Erythroblast (primary cell): ENCODE results near the gene STXBP2.

Source experiments
- GATA1 ChIP-seq: IDR thresholded peaks from 2 replicates; pipeline ENCODE4 v1.6.1; 2011; ENCODE audit warnings: low read depth, mild to moderate bottlenecking, control low read depth, low read length, moderate library complexity
- POLR2A ChIP-seq: IDR thresholded peaks from 2 replicates; pipeline ENCODE4 v1.6.1; 2011; ENCODE audit warnings: mild to moderate bottlenecking, low read length

DNA sequence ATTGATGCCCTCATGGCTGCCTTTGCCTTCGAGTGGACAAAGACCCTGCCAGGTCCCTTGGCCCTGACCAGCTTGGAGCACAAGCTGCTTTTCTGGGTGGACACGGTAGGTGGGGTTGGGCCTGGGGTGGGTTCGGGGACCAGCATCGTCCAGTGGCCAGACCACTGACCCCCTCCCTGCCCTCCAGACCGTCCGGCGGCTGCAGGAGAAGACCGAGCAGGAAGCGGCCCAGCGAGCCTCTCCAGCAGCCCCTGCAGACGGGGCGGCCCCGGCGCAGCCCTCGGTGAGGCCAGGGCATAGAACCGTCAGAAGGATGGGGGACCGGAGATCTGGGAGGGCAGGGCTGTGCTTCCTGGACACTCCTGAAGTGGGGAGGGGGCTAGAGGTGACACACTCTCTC, 30.6 kb upstream of the STXBP2 start:
- no peak for TF ChIP-seq POLR2A
- TF ChIP-seq GATA1 = no peak
